Hematopoietic multipotent progenitor cell treated with erythropoietin and hydrocortisone succinate and interleukin-3 and kit ligand, for 4 days (in vitro differentiated cells): ENCODE results near the gene FAM210B.
"Not testable (repeated sequence)": the region's sequence is repeated elsewhere in the genome, so short reads cannot be mapped to it uniquely, and the experiment has no call there.

Experiments
- DNase-seq: peaks from one replicate; pipeline ENCODE4 v3.0.0-alpha.2; 2015

FAM210B gene

DNA sequence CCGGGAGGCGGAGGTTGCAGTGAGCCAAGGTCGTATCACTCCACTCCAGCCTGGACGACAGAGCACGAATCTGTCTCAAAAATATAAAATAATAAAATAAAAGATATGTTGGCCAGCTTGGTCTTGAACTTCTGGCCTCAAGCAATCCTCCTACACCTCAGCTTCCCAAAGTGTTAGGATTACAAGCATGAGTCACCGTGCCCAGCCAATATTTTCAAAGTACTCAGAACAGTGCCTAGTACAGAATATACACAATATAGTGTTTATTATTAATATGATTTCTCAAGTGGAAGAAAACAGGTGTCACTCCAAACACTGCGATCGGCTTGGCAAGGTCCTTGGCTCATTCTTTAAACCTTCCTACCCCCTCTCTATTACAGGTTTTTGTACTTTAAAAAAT lies 3.1 kb downstream of the FAM210B start:
- no peak for DNase-seq

DNA sequence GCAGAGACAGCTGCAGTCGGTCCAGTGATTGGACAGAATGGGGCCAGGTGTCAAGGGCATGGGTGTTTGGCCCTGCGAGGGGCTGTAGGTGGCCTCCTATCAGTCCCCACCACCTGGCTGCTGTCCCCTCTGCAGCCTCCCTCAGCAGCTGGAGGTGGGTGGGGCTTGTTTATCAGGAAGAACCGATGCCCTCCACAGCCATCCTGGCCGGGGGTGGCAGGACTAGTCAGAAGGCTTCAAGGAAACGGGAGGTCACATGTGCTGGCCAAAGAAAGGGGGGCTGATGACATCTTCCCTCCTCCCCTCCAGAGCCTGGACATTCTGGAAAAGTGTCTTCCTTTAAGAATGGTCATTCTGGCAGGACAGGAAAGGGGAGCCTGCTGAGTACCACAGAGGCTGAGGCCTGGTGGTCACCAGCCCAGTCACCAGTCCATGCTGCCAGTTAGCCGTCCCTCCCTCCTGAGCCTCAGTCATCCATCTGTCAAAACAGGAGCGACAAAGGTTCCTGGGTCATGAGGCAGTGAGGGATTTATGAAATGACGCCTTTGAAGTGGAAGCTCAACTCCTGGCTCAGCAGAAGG lies 4.1 kb downstream of the FAM210B start:
- DNase-seq: peak; percentile 97

DNA sequence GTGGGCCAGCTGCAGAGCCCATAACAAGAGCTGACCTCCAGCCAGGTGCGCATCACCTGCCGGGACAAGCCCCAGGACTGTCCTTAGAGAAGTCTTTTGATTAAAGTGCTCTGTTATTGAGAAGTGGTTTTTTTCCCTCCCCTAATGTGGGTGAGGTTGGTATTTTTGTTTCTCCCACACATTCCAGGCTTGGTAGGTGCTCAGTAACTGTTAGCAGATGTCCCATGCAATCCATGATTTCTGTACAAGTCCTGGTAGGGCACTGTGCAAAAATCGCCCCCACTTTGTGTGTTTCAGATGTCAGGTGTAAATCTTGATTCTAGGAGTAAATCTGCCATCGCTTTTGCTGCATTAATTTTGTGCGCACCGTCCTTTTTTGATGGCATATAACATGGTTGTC lies 4.7 kb downstream of the FAM210B start:
- DNase-seq: no peak

DNA sequence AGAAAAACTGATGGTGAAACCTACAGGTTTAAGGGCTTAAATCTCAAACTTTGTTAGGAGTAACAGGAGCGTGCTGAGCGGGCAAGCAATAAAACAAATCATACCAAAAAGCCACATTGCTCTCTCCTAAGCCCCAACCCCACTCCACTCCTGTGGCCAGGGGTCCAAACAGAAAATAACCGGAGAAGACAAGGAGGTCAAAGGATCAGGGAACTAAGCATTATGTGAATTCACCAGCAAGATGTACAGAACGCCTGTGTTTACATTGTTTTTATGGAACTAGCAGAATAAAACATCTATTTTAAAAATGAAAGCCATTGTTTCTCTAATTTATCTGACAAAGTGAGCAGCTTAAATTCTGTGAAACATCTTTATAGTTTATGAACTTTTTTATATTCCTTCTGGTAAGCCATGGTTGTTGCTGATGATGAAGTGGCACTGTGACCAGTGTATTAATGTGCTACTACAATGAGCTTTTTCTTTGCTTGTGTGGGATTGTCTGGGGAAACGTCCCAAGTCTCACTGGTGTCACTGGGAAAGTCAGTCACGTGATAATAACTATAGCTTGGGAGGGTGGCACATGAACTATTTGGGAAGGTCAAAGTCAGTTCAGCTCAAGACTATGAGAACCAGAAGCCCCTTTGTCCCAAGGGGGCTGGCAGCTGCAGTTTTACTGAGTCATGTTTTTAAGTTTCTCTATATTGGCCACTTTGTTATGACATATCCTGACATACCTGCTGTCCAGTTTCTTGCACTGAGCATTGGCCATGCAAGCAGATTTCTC lies 9.8 kb downstream of the FAM210B start:
- DNase-seq: no peak

DNA sequence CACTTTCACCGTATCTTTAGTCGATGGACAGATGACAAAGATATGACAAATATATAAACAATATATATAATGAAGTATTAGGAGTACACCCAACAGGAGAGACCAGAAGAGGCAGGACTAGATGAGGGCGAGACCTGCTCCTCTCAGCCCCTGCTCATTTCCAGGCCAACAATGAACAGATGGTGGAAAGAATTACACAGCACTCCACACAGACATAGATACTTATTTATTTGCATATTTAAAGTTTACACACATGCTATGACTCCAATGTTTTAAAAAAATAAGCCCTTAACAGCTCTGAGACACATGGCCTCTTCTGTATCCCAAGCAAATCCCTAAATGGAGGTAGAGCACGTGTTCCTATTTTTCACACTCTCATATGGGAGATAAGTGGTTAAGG lies 10.4 kb downstream of the FAM210B start:
- DNase-seq: no peak

DNA sequence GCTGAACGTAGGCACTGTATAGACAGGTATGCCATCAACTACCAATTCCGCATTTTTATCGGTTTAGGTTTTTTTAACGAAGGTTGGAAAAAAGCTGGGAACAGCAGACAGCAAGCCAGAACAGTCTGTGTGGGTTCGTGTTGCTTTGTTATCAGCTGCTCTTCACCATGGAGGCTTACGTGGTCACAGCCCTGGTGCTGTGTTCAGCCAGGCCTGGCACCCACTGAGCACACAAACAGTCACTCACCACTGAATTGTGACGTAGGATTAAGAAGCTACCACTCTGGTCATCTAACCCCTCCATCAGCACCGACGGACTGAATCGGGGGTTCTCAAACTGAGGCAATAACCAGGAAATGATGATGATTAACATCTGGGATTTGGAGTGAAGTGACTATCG lies 13.2 kb downstream of the FAM210B start:
- DNase-seq: no peak

DNA sequence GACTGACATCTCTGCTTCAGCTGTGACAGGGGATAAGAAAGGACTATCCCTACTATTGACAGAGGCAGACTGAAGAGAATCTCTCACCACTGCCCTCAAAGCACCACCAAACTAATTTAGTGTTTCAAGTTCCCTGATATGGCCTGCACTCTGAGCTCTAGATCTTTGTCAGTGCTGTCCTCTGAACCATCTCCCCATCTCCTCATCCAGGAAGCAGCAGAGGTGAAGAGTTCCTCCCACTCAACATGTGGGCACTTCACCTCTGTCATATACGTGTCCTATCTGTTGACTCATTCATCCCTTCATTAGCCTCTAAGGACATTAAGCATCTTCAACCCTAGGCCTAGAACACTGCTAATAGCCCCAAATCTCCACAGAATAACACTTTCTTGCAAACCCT lies 14.1 kb downstream of the FAM210B start:
- DNase-seq: no peak

DNA sequence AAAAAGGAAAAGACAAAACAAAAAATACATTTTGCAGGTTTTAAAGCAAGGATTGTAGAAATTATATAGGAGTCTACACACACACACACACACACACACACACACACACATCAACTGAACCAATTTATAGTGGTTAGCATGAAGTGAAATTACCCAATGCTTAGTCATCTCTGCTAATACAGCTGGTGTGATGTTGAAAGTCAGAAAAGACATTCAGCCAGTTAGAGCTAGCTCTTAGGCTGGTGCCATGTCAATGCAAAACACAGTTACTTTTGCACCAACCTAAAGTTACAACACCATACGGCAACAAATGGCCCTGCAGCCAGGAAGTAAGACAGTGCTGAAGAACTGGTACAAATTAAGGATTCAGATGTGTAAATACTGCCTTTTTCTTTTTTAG lies 15.2 kb downstream of the FAM210B start:
- DNase-seq: peak; percentile 88

DNA sequence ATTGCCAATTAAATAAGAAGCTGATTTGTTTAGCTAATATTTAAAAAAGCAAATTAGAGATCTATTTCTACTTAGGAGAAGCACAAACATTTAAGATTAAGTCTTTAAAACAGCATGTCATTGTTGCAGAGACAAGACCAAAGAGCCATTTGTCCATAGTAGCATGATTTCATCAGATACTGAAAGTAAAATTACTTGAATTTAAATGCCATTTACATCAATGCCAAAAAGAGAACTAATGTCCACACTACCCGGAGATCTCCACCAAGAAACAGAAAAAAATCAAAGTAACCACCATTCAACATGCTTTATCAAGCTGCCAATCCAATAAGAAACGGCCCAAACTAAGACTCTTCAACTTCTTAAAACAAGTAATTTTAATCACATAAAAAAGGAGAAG lies 17.6 kb downstream of the FAM210B start:
- DNase-seq: no peak

DNA sequence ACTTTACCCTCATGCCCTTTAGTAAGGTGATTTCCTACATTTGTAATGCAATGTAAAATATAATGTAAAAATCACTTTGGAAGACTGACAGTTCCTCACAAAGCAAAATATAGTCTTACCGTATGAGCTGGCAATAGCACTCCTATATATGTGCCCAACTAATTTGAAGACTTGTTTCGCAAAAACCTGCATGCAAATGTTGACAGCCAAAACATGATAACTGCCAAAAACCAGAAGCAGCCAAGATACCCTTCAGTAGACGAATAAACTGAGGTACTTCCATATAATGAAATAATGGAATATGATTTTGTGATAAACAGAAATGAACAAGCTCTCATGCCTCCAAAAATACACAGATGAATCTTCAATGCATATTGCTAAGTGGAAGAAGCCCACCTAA lies 19.6 kb downstream of the FAM210B start:
- no peak for DNase-seq

DNA sequence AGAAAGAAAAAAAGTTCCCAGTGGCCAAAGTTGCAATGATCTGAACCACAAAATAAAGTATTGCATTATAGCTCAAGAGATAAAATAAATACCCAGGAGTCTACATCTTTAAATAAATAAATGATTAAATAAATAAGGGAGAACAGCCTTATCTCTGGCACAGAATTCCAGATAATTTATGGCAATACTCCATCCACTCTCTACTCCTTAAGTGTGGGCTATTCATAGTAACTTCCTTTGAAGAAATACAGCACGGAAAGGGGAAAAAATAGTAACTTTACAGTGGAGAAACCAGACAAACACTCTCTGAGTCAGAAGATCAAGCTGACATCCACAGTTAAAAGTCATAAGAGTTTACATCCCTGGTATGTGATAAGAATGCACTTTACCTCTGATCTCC lies 21.6 kb downstream of the FAM210B start:
- DNase-seq: no peak

DNA sequence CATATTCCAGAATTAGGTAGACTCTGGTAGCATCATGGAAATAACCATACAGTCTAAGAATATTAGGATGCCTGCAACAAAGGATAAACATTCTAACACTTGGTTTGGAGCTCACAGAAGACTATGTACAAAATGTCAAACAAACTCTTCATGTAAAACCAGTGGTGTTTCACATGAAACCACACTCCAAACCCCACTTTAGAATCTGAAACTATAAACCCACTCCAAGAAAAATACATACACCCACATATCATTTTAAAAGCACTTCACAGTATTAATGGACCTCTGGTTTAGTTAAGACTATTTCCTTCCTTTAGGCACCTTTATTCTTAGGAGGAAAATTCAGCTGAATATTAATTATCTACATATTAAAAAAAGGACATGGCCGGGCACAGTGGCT lies 22.7 kb downstream of the FAM210B start:
- no peak for DNase-seq

DNA sequence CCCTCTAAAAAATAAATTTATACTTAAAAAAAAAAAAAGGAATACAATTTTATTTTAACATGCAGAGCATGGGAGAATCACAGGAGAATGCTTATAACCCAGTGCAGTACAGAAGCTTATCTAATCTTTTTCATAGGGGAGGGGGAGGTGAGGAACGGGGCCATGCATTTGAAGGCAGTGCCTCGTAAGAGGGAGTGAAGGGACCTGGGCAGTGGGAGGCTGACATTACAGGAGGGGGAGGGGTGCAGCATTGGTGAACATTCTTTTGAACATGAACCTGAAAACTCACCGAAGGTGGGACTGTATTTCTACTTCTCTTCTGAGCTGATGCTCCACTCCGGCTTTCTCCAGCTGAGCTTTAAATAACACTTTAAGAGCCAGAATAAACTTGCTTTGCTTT lies 23.9 kb downstream of the FAM210B start:
- DNase-seq: no peak

DNA sequence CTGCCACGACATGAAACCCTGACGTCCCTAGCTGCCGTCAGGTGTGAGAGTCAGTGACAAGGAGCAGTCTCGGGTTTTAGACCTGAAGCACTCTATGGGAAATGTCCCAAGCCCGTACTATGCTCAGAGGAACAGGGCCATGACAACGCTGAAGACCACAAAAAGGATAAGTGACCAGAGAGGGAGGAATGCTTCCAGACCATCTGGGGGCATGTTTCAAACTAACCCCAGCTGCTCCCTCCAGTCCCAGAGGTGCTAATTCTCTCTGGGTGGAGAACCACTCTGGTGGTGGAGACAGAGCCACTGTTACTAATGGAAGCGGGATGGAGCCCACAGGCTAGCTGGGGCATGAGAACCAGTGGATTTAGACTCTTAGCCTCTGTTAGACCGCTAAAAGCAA lies 24.6 kb downstream of the FAM210B start:
- no peak for DNase-seq

DNA sequence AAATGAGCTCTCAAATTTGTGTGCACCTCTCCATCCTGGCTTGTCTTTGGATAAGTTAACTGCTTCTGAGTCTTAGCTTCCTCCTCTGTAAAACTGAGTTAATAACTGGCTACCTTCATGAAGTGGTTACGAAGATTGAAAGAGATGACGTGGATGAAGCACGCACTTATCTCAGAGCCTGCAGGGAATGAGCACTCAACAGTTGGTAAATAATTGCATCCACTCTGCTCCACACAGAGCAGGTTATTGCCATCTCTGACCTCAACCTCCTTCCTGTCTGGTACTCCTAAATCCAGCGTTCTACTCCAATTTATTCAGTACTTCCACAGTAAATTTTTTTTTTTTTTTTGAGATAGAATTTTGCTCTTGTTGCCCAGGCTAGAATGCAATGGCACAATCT lies 26.4 kb downstream of the FAM210B start:
- DNase-seq: no peak

DNA sequence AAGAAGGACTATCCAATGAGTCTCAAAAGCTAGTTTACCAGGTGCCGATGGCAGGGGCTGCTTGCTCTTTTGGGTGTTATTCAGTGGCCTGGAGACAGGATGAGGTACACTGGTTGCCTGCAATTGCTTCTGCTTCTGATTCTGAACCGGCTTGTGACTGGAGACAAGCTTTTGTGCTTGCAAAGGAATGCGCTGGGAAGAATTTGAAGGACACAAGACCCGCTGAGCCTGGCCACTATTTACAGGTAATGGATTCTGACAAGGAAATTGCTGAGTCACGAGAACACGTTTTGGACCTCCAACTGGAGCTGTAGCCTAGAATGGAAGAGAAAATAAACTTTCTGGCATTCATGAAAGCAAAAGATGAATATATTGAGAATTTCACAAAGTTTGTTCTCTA lies 27.4 kb downstream of the FAM210B start:
- no peak for DNase-seq

DNA sequence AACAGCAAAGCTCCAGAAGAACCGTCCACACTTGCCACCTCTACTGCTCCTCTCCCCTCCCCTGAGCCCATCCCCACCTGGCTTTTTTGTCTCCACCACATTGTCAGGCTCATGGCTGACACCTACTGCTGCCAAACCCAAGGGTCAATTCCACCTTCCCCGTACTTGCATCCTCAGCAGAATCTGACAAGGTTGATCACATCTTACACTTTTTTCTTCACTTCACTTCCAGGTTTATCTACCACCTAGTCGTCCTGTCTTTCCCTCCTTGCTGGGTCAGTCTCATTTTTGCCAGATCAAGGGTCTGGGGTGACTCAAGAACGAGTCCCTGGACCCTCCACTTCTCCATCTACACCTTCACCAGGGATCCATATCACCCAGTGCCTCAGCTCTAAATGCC lies 30.1 kb downstream of the FAM210B start:
- no peak for DNase-seq

DNA sequence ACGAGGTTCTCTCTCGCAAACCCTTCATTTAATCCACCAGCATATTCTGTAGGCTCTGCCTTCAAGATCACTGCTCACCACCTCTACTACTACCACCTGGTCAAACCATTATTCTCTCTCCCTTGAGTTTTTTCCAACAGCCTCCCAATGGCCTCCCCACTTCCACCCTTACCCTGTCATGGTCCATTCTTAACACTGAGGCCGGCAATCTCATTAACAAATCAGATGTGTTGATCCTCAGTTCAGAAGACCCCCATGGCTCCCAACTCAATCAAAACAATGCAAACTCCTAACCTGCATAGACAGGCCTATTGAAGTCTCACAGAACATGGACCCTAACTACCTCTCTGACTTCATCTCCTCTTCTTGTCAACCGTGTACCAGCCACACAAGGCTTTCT lies 31.0 kb downstream of the FAM210B start:
- no peak for DNase-seq

DNA sequence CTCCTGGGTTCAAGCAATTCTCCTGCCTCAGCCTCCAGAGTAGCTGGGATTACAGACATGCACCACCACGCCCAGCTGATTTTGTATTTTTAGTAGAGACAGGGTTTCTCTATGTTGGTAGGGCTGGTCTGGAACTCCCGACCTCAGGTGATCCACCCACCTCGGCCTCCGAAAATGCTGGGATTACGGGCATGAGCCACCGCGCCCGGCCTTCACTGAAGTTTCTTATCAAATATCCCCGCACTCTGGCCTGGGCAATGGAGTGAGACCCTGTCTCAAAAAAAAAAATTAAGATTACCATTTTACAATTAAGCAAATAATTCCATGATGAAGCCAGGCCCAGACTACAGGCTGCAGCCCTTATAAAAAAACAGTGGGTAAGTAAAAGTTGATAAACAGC lies 31.6 kb downstream of the FAM210B start:
- not testable (repeated sequence) for DNase-seq

DNA sequence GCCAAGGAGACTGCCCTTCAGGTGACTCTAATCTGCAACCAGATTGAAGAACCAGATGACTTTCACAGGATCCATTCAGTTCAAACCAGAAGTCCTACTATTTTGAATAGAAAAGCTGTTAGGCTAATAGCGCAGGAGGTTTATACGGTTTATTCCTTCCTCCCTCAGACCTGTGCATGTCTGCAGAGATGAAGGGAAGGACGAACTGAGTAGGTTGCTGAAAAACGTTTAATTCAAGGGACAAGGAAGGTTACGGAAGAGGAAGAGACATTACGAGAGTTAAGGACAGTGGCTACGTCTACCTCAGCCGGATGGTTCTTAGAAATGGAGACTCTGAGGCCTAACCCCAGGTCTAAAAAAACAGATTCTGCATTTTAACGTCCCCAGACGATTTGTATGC lies 32.3 kb downstream of the FAM210B start:
- DNase-seq: no peak

DNA sequence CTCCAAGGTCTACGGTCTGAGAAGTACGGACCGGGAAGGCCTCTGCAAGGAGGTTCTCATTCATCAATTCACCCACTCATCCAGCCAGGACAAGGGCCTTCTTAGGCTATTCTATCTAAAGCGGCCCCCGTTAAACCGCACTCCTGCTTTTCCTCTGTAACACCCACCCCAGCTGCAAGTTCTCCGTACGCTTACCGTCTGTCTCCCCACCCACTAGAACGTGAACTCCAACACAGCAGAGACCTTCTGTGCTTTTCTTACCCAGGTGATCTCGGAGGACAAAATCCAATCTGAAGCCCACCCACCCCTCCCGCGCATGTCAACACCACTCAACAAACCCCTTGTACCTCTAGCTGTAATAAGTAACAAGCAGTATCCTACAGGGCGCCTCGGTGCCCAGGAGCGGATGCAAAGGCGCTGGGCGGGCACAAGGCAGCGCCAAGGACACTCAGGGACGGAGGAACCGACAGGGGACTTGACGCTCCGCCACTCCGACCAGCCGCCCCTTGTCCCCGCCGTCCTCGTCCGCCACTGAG lies 32.9 kb downstream of the FAM210B start:
- DNase-seq: peak; percentile 43

DNA sequence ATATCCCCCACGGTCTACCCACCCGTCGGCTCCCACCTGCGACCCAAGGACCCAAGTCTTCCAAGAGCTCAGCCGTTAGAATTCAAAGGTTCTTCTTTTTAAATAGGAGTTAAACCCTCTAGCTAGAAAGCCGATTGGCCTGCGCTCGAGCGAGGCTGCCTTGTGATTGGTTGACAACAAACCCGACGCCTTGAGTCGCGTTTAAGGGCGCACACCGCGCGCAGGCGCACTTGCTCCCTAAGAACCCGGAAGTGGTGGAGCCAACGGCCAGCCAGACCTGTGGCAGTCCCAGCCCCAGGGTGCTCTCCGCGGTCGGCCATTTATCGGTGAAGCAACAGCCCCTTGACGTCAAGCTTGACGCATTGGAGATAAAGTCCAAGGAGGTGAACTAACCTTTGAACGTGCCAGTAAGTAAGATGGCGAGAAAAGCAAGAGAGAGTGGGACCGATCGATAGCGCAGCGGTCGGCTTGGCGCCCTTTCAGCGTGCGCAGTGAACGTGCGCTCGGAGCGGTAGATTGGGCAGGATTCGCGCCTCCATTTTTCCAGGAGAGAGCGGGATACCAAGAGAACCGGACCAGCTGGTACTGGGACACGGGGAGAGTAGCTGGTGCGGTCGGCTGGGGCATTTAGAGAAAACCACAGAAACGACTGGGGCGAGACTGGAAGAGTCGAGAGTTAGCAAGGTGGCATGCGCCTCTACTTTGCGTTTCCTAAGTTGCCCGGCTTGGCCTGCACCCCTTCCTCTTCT lies 33.5 kb downstream of the FAM210B start, which contains the start of the genes AURKA and CSTF1:
Gene AURKA, minus strand, starts transcription at position 84 of the 749 bp plus-strand sequence. CDS start 4,018 bp downstream, outside the sequence.
Gene CSTF1, plus strand, starts transcription at position 514 of the 749 bp plus-strand sequence. CDS start 2,908 bp downstream, outside the sequence.
- DNase-seq: peak; percentile 100

DNA sequence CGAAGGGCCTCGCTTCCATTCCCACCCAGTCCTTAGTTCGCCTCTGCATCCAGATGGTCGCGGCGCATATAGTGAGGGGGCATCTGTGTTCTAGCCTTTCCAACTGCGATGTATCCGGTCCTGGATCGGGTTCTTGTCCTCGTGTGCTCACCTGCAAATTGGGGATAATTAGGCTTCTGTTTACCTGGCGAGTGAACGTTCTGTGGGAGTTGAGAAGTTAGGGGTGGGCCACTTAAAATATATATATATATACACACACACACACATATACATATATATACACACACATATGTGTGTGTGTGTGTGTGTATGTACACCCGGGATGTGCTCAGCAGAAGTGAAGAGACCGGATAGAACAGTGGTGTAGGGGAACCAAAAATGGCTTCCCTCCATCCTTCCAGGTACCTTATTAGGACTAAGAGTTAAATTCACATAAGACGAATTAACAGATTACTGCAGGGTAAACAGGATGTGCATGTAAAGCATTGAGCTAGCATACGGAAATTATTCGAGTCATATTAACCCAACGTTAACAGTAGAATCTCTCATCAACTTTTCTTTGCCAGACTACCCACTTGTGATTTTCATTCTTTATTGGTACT lies 34.2 kb downstream of the FAM210B start:
- DNase-seq: peak; percentile 55
